Measurements from ENCODE around the gene HVCN1.

The HVCN1 gene

GRCh38 chr12:110720516-110720915 lies 31.6 kb upstream of the HVCN1 start:
- Histone ChIP-seq H3K4me2 (ENCODE audit: low read depth, low read length, poor library complexity, severe bottlenecking) (no peak overlapping the region), H3K27me3 (ENCODE audit: low read length) (no peaks in the 10 kb centered on the region), H3K27ac (ENCODE audit: low read depth, low read length) (no peak overlapping the region), H3K36me3 (ENCODE audit: low read length) (peaks cover 50% of the 10 kb centered on the region), H3K9ac (ENCODE audit: low read length) (no peak overlapping the region), H4K20me1 (ENCODE audit: low read depth, low read length) (peaks cover 18% of the 10 kb centered on the region; the same call in 1 of the 2 replicates), H3K9me3 (ENCODE audit: insufficient read depth, low read length) (no peaks in the 10 kb centered on the region), H3K9me2 (replicated peaks; ENCODE audit: insufficient read depth, low read length) (no peaks in the 10 kb centered on the region), H2AFZ (ENCODE audit: low read depth, low read length, severe bottlenecking) (no peak overlapping the region), H3K79me2 (ENCODE audit: insufficient read depth, low read length) (peaks cover 16% of the 10 kb centered on the region), H3K4me3 (ENCODE audit: insufficient read depth, low read length, poor library complexity, severe bottlenecking) (no peak overlapping the region), H3F3A (ENCODE audit: insufficient read depth) (peaks cover 22% of the 10 kb centered on the region)
- TF ChIP-seq EZH2phosphoT487 (conservative IDR thresholded peaks at IDR 0.05; ENCODE audit: low read length) (no peak), CTCF (IDR thresholded peaks at IDR 0.05; ENCODE audit: insufficient read depth, low read length, poor library complexity, severe bottlenecking) (no peak)

- peaks cover 22% of the 10 kb centered on the region for H3F3A ChIP-seq (ENCODE audit: insufficient read depth)
- no peaks in the 10 kb centered on the region for H3K27me3 ChIP-seq (ENCODE audit: low read length)
- no peak overlapping the region for H3K9ac ChIP-seq (ENCODE audit: low read length)
- TF ChIP-seq EZH2phosphoT487 (conservative IDR thresholded peaks at IDR 0.05; ENCODE audit: low read length) = no peak
- no peak for TF ChIP-seq CTCF (IDR thresholded peaks at IDR 0.05; ENCODE audit: insufficient read depth, low read length, poor library complexity, severe bottlenecking)
- H3K9me3 ChIP-seq (ENCODE audit: insufficient read depth, low read length) = no peaks in the 10 kb centered on the region
- 0 out of 2 replicates have a peak, but pooled peaks cover 5% of the 10 kb centered on the region for H3K79me2 ChIP-seq (ENCODE audit: insufficient read depth, low read length)
- H3K4me3 ChIP-seq (ENCODE audit: insufficient read depth, low read length, poor library complexity, severe bottlenecking) = no peak overlapping the region
- H3K36me3 ChIP-seq (ENCODE audit: low read length) = peaks cover 46% of the 10 kb centered on the region
- H3K27ac ChIP-seq (ENCODE audit: low read depth, low read length) = peak overlapping the region; percentile 2; the same call in 1 of the 2 replicates
- H2AFZ ChIP-seq (ENCODE audit: low read depth, low read length, severe bottlenecking) = no peak overlapping the region
- H3K4me2 ChIP-seq (ENCODE audit: low read depth, low read length, poor library complexity, severe bottlenecking) = no peak overlapping the region
- H3K9me2 ChIP-seq (replicated peaks; ENCODE audit: insufficient read depth, low read length) = no peaks in the 10 kb centered on the region
- 0 out of 2 replicates have a peak, but pooled peaks cover 7% of the 10 kb centered on the region for H4K20me1 ChIP-seq (ENCODE audit: low read depth, low read length)
Measured at GRCh38 chr12:110718222-110718908, 29.4 kb upstream of the HVCN1 start.

- Histone ChIP-seq H3K79me2 (ENCODE audit: insufficient read depth, low read length) (no peaks in the 10 kb centered on the region), H3K9me3 (ENCODE audit: insufficient read depth, low read length) (no peaks in the 10 kb centered on the region), H3K4me3 (ENCODE audit: insufficient read depth, low read length, poor library complexity, severe bottlenecking) (no peak overlapping the region), H3K4me2 (ENCODE audit: low read depth, low read length, poor library complexity, severe bottlenecking) (no peak overlapping the region), H3K27ac (ENCODE audit: low read depth, low read length) (no peak overlapping the region), H3K36me3 (ENCODE audit: low read length) (peaks cover 37% of the 10 kb centered on the region), H3K9ac (ENCODE audit: low read length) (no peak overlapping the region), H2AFZ (ENCODE audit: low read depth, low read length, severe bottlenecking) (no peak overlapping the region), H3F3A (ENCODE audit: insufficient read depth) (peaks cover 22% of the 10 kb centered on the region), H3K9me2 (replicated peaks; ENCODE audit: insufficient read depth, low read length) (no peaks in the 10 kb centered on the region), H3K27me3 (ENCODE audit: low read length) (no peaks in the 10 kb centered on the region), H4K20me1 (ENCODE audit: low read depth, low read length) (no peaks in the 10 kb centered on the region)
- TF ChIP-seq EZH2phosphoT487 (conservative IDR thresholded peaks at IDR 0.05; ENCODE audit: low read length) (no peak), CTCF (IDR thresholded peaks at IDR 0.05; ENCODE audit: insufficient read depth, low read length, poor library complexity, severe bottlenecking) (no peak)
Measured at GRCh38 chr12:110717037-110717436, 28.1 kb upstream of the HVCN1 start.
